Stimulated activated CD4-positive, alpha-beta T cell treated with anti-CD3 and anti-CD28 coated beads, Interleukin-15, amount 100 ng/mL, for 1 hour (primary cell): Measurements from ENCODE around the gene BCAS3.
"Not testable (repeated sequence)": the region's sequence is repeated elsewhere in the genome, so short reads cannot be mapped to it uniquely, and the experiment has no call there.

Source experiments
- DNase-seq, 2 donors: peaks; one replicate each; pipeline ENCODE4 v3.0.0-alpha.2; 2020; ENCODE audit warnings: low read depth in 1 of 2, low spot score in 1 of 2

Gene BCAS3

GRCh38 chr17:61414141-61414935 is 736.7 kb downstream of the BCAS3 start:
- DNase-seq, result no peak

DNA sequence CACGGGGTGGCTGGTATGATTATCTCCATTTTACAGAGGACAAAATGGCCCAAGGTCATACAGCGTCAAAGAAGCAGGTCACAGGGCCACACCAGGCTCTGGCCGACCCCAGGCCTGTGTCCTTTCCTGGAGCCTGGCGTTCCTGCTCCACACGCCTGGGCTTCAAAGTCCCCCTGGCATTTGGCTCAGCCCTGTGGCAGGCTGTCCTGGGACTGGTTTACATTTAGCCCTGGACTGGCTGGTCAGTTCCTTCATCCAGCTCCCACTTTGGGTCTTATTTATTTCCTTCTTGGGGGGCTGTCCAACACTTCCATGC is 737.2 kb downstream of the BCAS3 start:
- DNase-seq, result no peak

- DNase-seq, result no peak
Measured at GRCh38 chr17:61415374-61416210, 737.9 kb downstream of the BCAS3 start.

DNA sequence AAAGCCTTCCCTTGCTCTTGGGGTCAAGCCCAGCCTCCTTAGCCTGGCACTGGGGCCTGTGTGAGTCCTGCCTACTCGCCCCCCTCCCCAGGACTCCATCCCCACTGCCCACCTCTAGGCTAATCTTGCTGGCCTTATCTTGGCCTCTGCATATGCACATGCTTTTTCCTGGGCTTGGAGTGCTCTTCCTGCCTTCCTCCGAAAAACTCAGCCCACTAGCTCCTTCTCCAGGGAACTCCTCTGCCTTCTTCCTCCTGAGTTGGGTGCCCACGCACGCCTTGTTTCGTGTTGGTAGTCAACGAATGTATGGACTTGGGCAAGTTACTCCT is 738.5 kb downstream of the BCAS3 start:
- DNase-seq, result no peak

DNA sequence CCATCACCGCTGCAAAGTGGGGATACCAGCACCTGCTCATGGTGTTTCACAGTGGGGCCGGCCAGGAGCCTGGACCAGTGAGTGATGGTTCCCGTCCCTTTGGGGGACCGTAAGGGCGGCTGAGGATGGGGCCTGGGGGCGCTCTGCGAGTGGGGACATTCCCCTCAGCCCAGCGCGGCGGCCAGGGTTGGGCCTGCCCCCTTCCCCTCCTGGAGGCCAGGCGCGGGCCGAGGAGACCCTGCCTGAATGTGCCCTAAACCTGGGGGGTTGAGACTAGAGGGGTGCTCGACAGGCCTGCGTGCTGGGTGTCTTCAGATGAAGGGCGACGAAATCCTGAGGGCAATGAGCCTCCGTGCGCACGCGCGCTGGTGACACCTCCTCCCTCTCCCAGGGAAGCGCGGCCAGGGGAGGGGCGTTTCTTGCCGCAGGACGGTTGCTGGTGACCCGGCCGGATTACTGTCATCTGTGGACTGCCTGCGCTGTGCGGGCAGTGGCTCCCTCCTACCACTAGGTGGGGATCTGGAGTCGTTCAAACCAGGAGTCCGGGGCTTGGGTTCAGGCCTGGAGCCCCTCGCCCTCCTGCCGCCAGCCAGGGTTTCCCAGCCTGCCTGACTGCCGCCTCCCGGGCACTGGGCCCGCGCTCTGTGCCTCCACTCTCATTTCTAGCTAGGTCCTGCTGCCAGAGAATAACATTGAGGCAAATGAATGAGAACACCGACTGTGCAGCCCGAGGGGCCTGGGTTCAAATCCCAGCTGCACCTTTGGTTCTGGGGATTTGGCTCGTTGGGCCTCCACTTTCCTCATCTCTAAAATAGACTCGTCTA is 739.1 kb downstream of the BCAS3 start:
- no peak for DNase-seq

- DNase-seq, result no peak
Measured at GRCh38 chr17:61418449-61418848, 740.8 kb downstream of the BCAS3 start.

DNA sequence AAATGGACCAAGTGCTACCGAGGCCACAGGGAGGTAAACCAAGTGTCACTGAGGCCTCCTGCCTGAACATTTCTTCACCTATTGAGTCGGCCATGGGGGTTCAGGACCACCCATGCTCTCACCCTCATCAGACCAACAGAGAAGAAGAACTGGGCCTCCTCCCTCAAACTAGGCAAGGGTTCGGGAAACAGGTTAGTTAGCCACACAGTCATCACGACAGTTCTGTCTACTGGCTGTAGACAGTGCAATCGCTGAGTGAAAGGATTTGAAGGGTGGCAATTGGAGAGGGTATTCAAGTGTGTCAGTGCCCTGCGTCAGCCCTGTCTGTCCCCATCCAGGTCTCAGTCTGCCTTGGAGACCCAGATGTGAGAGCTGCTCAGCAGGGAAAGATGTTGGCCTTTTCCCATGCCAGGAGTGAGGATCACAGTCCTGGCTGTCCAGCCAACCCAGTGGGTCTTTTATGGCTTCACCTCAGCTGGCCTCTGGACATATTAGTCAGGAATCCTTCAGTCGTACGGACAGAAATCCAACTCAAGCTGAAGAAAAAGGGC is 741.9 kb downstream of the BCAS3 start:
- DNase-seq, result no peak

DNA sequence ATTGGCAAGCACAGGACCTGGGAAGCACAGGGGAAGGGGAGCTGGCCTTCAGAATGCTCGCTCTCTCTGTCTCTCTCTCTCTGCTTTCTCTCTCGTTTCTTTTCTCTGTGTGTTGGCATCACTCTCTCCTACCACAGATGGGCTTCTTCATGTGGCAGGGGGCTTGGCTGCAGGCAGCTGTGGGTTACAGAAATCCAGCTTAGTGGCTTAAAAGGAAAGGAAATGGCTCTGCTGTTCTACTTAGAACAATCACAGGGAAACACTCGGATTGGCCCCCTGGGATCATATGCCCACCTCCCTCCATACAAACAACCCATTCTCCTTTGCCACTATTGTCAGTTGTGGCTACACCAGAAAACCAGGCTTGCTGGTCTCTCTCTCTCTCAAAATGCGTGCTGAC is 742.4 kb downstream of the BCAS3 start:
- no peak for DNase-seq

GRCh38 chr17:61420745-61421398 is 743.2 kb downstream of the BCAS3 start:
- no peak for DNase-seq

DNA sequence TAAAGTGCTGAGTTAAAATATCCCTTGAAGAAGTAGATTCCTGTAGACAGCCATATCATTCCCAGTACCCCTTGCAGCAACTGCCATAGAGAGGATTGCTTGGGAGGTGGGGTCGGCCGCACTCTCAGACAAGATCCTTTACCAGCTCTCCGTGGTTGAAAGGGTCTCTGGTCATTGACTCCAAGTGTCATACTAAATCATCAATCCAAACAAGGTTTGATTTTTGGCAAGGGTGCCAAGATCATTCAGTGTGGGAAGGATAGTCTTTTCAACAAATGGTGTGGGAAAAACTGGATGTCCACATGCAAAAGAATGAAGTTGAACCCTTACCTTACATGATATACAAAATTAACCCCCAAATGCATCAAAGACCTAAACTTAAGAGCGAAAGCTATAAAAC is 743.8 kb downstream of the BCAS3 start:
- no peak for DNase-seq

DNA sequence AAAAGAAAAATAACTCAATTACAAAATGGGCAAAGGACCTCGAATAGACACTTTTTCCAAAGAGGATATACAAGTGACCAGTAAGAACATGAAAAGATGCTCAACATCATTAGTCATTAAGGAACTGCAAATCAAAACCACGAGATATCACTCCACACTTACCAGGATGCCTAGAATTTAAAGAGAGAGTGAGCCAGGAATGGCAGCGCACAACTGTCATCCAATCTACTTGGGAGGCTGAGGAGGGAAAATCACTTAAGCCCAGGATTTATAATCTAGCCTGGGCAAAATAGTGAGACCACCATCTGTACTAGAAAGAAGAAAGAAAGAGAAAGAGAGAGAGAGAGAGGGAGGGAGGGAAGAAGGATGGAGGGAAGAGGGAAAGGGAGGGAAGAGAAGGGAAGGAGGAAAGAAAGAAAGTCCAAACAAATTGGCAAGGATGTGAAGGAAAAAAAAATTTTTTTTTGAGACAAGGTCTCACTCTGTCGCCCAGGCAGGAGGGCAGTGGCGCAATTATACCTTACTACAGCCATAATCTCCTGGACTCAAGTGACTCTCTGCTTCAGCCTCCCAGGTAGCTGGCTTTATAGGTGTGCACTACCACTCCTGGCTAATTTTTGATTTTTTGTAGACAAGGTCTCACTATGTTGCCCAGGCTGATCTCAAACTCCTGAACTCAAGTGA is 744.6 kb downstream of the BCAS3 start:
- no peak for DNase-seq

DNA sequence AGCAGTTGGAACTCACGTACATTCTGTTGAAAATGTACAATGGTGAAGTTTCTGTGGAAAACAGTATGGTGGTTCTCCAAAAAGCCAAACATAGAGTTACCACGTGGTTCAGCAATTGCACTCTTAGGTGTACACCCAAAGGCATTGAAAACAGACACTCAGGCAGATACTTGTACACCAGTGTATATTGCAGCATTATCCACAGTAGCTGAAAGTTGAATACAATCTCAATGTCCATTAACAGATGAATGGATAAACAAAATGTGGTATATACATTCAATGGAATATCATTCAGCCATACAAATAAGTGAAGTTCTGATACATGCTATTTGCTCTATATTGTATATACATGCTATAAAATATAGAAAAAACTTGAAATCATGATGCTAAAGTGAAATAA is 745.2 kb downstream of the BCAS3 start:
- no peak for DNase-seq

DNA sequence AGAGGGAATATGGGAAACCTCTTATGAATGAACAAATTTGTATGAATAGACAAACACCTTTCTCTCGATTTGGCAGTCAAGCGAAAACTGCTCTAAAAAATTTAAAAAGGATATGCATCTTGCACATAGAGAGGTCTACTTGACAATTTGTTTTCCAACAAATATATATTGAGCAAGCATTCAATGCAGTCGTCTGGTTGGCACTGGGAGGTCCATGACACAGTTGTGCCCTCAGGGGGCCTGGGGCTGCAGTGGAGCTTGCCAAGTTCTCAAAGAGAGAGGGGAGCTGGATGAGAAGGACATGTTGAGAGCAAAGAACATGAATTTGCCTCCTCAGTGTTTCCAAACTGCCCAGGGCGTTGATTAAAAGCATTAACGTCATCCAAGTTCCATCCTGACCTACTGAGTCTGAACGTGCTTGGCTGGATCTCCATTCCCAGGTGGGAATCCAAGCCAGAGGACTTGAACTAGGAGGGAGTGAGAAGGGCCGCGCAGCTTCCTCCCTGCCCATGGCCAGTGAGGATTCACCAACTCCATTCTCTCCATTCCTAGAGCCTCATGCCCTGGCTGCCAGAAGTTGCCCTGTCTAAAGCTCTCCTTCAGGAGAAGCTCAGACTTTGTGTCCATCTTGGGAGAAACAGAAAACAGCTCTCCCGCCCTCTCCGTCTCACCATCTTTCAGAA is 746.5 kb downstream of the BCAS3 start:
- no peak for DNase-seq

DNA sequence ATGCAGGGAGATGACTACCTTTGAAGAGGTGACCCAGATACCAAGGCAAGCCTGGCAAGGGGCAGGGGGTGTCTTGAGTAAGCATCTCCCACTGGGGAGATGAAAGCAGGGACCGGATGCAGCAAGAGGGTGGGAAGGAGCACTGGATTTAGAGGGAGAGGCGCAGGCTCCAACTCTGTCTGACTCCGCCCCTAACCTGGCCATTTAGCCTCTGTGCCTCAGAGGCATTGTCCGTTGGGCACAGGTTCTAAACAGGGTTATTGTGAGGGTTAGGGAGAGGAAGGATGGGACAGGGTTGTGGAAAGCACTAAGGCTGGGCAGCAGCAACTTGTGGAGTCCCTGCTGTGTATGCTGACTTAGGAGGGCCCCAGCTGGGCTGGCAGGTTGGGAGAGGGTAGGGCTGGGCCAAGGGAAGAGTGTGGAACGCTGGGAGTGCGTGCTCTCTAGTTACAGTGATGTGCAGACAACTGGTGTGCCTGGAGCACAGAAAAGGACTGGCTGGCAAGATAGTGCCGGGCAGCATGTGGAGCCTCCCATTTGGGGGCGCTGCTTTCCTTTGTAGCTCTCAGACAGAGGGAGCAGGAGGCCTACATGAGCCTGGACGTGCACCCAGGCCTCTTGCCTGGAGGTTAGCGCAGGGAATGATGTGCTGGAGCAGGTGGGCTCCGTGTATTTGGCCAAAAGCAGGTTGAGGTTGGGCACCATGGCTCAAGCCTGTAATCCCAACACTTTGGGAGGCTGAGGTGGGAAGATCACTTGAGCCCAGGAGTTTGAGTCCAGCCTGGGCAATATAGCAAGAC is 748.2 kb downstream of the BCAS3 start:
- DNase-seq, result no peak

- DNase-seq, result no peak
Measured at GRCh38 chr17:61426482-61427304, 749.0 kb downstream of the BCAS3 start.

GRCh38 chr17:61427567-61427966 is 749.9 kb downstream of the BCAS3 start:
- DNase-seq, result no peak

DNA sequence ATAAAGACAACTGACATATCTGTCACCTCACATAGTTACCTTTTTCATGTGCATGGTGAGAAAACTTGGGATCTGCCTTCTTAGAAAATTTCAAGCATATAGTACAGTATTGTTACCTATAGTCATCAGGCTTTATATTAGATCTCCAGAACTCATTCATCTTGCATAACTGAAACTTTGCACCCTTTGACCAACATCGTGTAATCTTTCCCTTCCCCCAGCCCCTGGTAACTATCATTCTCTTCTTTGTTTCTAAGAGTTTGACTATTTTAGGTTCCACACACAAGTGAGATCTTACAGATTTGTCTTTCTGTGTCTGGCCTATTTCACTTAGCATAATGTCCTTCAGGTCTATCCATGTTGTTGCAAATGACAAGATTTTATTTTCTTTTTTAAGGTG is 751.6 kb downstream of the BCAS3 start:
- DNase-seq, result no peak

DNA sequence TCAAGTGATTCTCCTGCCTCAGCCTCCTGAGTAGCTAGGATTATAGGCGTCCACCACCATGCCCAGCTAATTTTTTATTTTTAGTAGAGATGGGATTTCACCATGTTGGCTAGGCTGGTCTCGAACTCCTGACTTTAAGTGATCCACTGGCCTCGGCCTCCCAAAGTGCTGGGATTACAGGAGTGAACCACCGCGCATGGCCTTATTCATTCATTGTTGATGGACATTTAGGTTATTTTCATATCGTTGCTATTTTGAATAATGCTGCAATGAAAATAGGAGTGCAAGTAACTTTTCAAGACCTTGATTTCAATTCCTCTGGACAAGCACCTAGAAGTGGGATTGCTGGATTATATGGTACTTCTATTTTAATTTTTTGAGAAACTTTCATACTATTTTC is 752.2 kb downstream of the BCAS3 start:
- not testable (repeated sequence) for DNase-seq
